ENCODE measurements around the gene CDK5. TPM values are rescaled to one million over a fixed set of nuclear protein-coding genes. Genes with fewer than 3 reads are reported as not detected.

Gene CDK5
- polyA plus RNA-seq, 1 donor (not counting 4 experiments of a cell fraction or from before 2014, with no cell fraction given) = 19.3 TPM

- peaks cover 5% of the 10 kb centered on the region for H4K20me1 ChIP-seq (ENCODE audit: control insufficient read depth, extremely low read depth, insufficient read depth, low read length)
Observed at GRCh38 chr7:151093748-151094147, 36.1 kb upstream of the CDK5 start.

DNA sequence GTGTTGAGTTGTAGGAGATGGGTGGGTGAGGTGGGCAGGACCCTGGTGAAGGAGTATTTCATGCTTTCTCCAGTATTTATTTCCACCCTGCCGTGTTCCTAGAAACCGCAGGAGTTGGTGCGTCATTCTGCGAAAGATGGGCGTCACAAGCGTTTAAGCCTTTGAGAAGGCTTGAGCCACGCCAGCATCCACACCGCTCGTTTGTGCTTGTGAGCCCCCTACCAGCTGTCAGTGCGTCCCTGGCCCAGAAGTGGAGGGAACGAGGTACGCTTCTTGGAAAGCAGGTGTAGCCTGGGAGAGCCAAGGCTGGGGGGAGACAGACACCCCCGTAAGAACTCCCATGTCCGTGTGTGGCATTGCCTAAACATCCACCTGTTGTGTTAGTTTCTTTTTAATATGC, 34.3 kb upstream of the CDK5 start:
- H3K9me1 ChIP-seq (ENCODE audit: control insufficient read depth, extremely low read depth, insufficient read depth, low read length) = no peaks in the 10 kb centered on the region
- TF ChIP-seq CTCF (optimal IDR thresholded peaks at IDR 0.05 in 1 of 3, IDR thresholded peaks at IDR 0.05 in 1 of 3, conservative IDR thresholded peaks at IDR 0.05 in 1 of 3; ENCODE audit: extremely low read depth in 1 of 3, insufficient read depth in 2 of 3, low read length in 3 of 3) = no peak
- no peak for TF ChIP-seq EZH2 (IDR thresholded peaks at IDR 0.05; ENCODE audit: low read length)
- peaks cover 5% of the 10 kb centered on the region for H4K20me1 ChIP-seq (ENCODE audit: control insufficient read depth, extremely low read depth, insufficient read depth, low read length)
- H2AFZ ChIP-seq (ENCODE audit: control insufficient read depth, low read length) = no peak overlapping the region
- no peak for DNase-seq (ENCODE audit: low read depth, low spot score)
- H3K9me3 ChIP-seq (ENCODE audit: control insufficient read depth, low read depth, low read length) = no peaks in the 10 kb centered on the region
- dilution Hi-C loops (cut with MboI; ENCODE audit: extremely low pct_ligation_motif_present, low sequenced_read_pairs) = no loop called here
- no peak overlapping the region for H3K4me3 ChIP-seq (ENCODE audit: control insufficient read depth in 2 of 3, extremely low read depth in 1 of 3, insufficient read depth in 2 of 3, low read depth in 1 of 3, low read length in 3 of 3)
- FAIRE-seq = no peak
- H3K4me1 ChIP-seq (ENCODE audit: control insufficient read depth, extremely low read depth, insufficient read depth, low read length) = peaks cover 21% of the 10 kb centered on the region
- no peaks in the 10 kb centered on the region for H3K27me3 ChIP-seq (ENCODE audit: control insufficient read depth, extremely low read depth, insufficient read depth, low read length)
- H3K36me3 ChIP-seq (ENCODE audit: control insufficient read depth in 2 of 2, extremely low read depth in 1 of 2, insufficient read depth in 2 of 2, low read length in 2 of 2) = peaks cover 5 to 9% of the 10 kb centered on the region in 2 experiments
- no peak overlapping the region for H3K4me2 ChIP-seq (ENCODE audit: control insufficient read depth, extremely low read depth, insufficient read depth, low read depth, low read length)
- H3K79me2 ChIP-seq (ENCODE audit: control insufficient read depth, insufficient read depth, low read length) = peaks cover 97% of the 10 kb centered on the region
- no peak overlapping the region for H3K27ac ChIP-seq (ENCODE audit: control insufficient read depth, insufficient read depth, low read length)
- no peak overlapping the region for H3K9ac ChIP-seq (ENCODE audit: control insufficient read depth, extremely low read depth, insufficient read depth, low read length)

More at GRCh38 chr7:151093748-151094147, 36.1 kb upstream of the CDK5 start:
- Histone ChIP-seq H3K9me1 (ENCODE audit: control insufficient read depth, extremely low read depth, insufficient read depth, low read length) (no peaks in the 10 kb centered on the region), H3K9me3 (ENCODE audit: control insufficient read depth, low read depth, low read length) (no peaks in the 10 kb centered on the region), H3K4me2 (ENCODE audit: control insufficient read depth, extremely low read depth, insufficient read depth, low read depth, low read length) (no peak overlapping the region), H3K27ac (ENCODE audit: control insufficient read depth, insufficient read depth, low read length) (no peak overlapping the region), H3K9ac (ENCODE audit: control insufficient read depth, extremely low read depth, insufficient read depth, low read length) (no peak overlapping the region), H3K4me1 (ENCODE audit: control insufficient read depth, extremely low read depth, insufficient read depth, low read length) (peaks cover 10% of the 10 kb centered on the region), H3K79me2 (ENCODE audit: control insufficient read depth, insufficient read depth, low read length) (peaks cover 92% of the 10 kb centered on the region), H2AFZ (ENCODE audit: control insufficient read depth, low read length) (no peak overlapping the region), H3K4me3 (ENCODE audit: control insufficient read depth in 2 of 3, extremely low read depth in 1 of 3, insufficient read depth in 2 of 3, low read depth in 1 of 3, low read length in 3 of 3) (no peak overlapping the region), H3K27me3 (ENCODE audit: control insufficient read depth, extremely low read depth, insufficient read depth, low read length) (no peaks in the 10 kb centered on the region), H3K36me3 (ENCODE audit: control insufficient read depth in 2 of 2, extremely low read depth in 1 of 2, insufficient read depth in 2 of 2, low read length in 2 of 2) (peaks cover 5 to 9% of the 10 kb centered on the region in 2 experiments)
- no peak for FAIRE-seq
- no peak for TF ChIP-seq CTCF (optimal IDR thresholded peaks at IDR 0.05 in 1 of 3, IDR thresholded peaks at IDR 0.05 in 1 of 3, conservative IDR thresholded peaks at IDR 0.05 in 1 of 3; ENCODE audit: extremely low read depth in 1 of 3, insufficient read depth in 2 of 3, low read length in 3 of 3)
- TF ChIP-seq EZH2 (IDR thresholded peaks at IDR 0.05; ENCODE audit: low read length) = no peak
- DNase-seq (ENCODE audit: low read depth, low spot score) = no peak
- dilution Hi-C loops (cut with MboI; ENCODE audit: extremely low pct_ligation_motif_present, low sequenced_read_pairs) = no loop called here

All from keratinocyte (primary cell).